ENCODE measurements around the gene PGM5.
"Not testable (repeated sequence)": the region's sequence is repeated elsewhere in the genome, so short reads cannot be mapped to it uniquely, and the experiment has no call there.

The PGM5 gene

GRCh38 chr9:68383894-68384293 is 27.5 kb downstream of the PGM5 start:
- not testable (repeated sequence) for DNase-seq

GRCh38 chr9:68389558-68389957 is 33.1 kb downstream of the PGM5 start:
- DNase-seq: not testable (repeated sequence)

DNA sequence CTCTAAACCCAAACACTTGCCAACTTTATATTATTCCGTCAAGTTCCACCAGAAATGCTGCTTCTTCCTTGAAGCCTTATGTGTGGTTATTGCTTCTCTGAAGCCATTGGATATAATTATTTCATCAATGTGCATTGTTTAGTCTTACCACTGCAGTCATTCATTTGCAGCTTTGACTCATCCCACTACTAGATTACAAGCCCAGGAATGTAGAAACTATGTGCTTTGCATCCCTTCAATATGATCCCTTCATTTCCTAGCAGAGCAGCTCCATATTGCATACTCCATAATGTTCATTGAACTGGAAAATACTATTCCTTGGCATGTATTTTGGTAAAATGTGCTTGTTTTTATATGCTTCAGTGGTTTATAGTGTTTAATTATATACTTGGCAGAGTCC is 34.3 kb downstream of the PGM5 start:
- DNase-seq: not testable (repeated sequence)

- not testable (repeated sequence) for DNase-seq
Measured at GRCh38 chr9:68396411-68397094, 40.1 kb downstream of the PGM5 start.

GRCh38 chr9:68397095-68397423 is 40.6 kb downstream of the PGM5 start:
- not testable (repeated sequence) for DNase-seq

GRCh38 chr9:68397796-68398195 is 41.4 kb downstream of the PGM5 start:
- not testable (repeated sequence) for DNase-seq

DNA sequence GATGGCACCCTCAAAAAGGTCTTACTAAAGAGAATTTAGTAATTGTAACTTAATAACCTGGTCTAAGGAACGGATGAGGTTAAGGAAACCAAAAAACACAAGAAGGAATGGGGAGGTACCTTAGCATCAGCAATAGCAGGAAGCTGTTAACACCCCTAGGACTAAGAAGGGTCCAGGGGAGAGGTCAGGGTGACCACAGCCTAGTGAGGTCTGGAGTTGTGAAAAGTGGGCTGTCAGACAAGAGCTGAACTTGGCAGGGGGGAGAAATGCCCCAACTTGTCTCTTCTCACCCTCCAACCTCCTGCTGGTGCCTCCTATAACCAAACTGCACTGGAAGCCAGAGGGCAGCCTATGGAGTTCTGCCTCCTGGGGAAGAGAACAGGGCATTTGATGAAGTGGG is 41.9 kb downstream of the PGM5 start:
- not testable (repeated sequence) for DNase-seq

DNA sequence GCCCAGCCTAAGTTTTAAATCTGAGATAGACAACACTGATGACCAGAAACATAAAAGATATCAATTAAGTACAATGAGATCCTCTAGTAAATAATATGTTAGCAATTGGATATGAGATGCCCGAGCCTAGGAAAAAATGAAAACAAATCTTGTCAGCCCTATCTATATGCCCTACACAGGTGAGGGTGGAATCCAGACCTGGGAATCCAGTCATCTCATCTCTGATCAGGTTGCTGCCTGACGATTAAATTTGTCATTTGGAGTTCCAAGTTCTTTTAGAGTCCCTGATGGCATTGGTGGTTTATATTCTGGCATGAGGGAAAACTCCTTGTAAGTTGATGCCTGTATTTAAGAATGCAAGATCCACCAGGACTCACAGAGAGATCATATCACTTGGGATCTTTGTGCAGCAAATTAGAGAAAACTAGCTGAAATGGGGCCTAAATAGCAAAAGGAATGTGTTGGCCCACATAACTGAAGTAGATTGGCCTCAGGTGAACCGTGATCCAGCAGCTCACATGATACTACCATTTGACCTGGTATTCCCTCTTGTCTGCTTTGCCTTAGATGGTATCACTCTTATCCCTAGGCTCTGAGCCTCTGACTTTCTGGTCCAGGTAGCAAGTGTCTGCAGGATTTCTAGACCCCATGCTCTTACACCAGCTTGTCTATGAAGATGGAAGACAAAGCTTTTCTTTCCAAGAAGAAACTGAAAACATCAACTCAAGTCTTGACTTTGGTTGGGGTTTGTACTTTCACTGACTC is 48.2 kb downstream of the PGM5 start:
- DNase-seq: not testable (repeated sequence)

DNA sequence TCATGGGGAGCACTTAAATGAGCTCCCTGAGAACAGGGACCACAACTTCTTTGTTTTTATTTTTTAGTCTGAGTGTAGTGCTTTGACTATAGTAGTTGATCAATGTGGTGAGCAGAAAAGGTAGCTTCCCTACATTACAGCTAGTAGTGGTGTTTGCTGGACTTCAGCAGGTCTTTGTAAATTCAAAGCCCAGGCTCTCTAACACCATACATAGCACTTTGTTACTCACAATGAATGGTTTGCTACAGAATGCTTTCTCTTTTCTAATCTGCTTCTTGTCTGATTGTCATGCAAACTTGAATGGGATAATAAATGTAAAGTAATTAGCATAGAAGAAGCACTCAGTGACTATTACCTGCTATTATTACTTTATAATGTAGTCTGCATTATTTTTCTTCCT is 55.5 kb downstream of the PGM5 start:
- not testable (repeated sequence) for DNase-seq

GRCh38 chr9:68412754-68413153 is 56.3 kb downstream of the PGM5 start:
- DNase-seq: not testable (repeated sequence)

GRCh38 chr9:68415065-68415464 is 58.7 kb downstream of the PGM5 start:
- DNase-seq: not testable (repeated sequence)

GRCh38 chr9:68416936-68417564 is 60.6 kb downstream of the PGM5 start:
- no peak for DNase-seq

GRCh38 chr9:68417762-68418161 is 61.4 kb downstream of the PGM5 start:
- DNase-seq: no peak

- no peak for DNase-seq
Measured at GRCh38 chr9:68418259-68418845, 61.9 kb downstream of the PGM5 start.

DNA sequence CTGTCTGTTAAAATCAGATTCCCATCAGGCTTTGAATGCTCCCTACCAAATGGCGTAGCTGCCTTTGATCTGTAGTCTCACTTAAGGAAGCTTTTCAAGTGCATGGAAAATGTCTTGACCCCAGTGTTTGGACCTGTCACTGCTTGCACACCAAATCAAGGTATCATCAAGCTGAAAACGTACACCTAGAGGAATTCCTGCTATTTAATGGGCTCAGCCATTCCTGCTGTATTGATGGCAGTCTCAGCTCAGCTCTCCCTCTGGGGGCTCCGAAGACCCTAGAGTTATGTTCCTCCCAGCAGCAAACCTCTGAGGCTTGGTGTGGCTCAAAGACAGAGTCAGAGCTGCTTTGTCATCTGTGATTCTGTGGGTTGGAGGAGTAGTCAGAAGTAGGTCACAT is 63.5 kb downstream of the PGM5 start:
- no peak for DNase-seq

GRCh38 chr9:68426755-68427154 is 70.3 kb downstream of the PGM5 start:
- DNase-seq: no peak

DNA sequence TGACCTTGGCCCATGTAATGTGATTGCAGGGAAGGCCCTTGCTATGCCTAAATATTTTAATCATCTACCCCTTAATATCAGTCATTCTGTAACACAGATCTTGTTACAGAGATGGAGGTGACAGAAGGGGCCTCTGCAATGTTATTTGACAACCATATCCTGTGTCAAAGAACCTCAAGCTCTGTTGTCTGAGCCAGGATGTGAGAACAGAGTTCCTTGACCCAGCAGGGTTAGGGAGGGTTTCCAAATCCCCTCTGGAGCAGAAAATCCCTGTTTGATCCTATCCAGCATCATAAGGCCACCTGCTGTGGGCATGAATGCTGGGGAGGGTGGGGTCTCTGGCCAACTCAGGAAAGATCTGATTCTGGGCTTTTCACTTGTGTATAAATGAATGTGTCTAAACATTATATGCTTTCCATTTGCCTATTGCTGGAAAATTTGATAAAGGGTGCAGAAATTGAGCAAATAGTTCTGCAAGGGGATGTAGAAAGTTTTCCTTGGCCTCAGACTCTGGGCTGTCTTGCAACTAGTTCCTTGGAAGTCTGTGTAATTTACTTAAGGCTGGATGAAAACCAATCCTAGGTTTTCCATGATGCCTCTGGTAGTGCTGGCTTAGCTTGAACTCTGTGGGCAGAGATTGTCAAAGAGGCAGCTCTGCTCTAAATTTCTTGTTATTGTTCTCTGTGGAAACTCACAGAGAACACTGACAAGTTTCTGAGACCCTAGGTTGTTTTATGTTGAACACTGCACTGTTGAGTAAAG is 71.0 kb downstream of the PGM5 start:
- DNase-seq: no peak

DNA sequence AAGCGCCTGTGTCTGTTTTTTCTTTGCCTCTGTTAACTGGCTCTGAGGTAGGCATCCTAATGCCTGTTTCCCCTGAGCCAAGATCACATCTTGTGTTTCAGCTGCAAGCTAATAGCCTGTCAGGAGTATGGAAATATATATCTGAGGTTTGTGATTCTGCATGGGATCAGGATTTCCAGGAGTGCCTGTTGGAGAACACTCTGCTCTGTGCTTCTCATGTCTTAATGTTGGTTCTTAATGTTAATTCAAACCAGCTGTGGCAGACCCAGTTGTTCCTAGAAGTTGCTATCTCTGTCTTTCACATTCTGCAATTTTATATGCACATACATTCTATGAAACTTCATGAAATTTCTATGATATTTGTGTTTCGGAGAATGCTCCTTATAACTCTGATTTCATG is 72.1 kb downstream of the PGM5 start:
- DNase-seq: no peak

GRCh38 chr9:68429631-68430030 is 73.2 kb downstream of the PGM5 start:
- DNase-seq: no peak

DNA sequence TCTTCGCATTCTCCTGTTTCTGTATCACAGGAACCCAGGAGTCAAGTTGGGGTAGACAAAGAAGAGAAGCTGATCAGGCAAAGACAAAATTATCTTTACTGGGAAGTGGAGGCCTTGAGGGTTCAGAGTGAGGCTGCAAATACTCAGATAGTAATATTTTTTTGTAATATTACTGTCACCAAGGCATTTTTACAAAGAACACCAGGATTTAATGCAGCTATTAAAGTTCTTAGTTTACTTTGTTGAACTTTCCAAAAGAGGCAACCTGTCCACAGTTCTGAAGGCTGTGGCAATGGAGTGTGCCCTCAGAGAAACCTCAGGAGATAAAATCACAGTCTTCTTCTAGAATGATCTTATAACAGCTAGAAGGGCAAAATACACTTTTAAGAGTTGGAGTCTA is 74.9 kb downstream of the PGM5 start:
- DNase-seq: no peak

DNA sequence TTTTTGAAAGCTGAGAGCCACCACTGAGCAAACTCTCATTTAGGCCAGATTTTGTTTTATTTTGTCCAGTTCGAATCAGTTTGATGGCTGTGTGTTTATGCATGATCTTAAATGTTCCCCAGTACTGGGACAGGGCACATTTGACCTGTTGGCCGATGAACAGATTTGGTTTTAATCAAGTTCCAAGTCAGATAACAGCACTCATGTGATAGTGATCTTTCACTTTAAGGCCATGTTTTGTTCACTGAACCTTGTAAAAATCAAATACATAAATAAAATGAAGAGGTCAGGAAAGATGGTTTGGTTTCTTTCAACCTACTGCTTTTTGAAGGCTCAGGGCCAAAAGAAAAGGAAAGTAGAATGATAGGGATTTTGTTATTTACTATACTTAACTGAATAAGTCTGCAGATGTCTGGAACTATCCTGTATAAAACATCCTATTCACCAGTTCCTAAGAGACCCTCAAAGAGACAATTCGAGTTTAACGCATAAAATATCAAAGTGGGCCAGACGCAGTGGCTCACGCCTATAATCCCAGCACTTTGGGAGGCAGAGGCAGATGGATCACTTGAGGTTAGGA is 77.2 kb downstream of the PGM5 start:
- no peak for DNase-seq

DNA sequence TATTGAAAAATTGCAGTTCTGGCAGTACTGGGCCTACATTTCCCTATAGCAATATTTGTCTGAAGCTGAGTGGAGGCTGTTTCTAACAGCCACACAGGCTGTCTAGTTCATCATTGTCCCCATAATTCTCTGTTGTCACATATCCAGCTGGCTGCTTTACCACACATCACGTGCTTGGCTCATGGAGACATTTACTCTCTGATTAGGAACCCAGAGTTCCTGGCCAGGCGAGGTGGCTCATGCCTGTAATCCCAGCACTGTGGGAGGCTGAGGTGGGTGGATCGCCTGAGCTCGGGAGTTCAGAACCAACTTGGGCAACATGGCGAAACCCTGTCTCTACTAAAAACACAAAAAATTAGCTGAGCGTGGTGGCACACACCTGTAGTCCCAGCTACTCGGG is 81.4 kb downstream of the PGM5 start:
- DNase-seq: no peak

DNA sequence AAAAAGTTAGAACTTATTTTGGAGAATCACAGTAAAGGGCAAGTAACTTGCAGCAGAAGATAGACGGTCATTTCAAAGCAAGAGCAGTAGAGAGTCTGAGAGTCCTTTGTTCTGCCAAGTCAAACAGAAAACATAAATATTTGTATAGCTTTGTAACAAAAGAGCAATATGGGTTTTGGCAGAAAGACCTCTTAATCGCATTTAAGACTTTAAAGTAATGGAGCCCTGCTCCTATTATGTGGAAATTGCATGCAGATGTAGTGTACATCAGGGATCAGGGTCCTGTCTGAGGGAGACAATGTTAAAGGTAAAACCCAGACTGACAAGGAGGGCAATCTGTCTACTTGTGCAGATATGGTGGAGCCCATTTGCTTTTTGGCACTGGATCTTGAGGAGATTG is 87.2 kb downstream of the PGM5 start:
- DNase-seq: no peak
